Measurements from ENCODE around the gene ETFRF1. TPM values are rescaled to one million over a fixed set of nuclear protein-coding genes. Genes with fewer than 3 reads are reported as not detected.

ETFRF1 gene
- total RNA-seq, 2 donors from 2014 or later, result 21.8 to 39.1 TPM

DNA sequence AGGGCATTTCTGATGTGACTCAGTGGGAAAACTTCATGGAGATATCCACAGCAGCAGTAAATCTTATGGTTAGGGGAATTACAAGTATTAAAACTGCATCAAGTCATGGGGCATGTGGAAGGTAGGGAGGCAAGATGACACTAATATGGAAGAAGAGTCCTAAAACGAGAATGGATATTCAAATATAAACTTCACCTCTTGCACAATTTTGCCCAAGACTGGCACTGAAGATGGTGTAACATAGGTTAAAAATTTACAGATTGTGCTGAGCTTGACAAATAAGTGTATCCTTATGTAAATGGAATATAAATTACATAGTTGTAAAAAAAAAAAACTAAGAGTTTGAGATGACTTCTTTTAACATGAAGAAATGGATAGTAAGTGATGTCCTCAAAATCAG lies 12.8 kb downstream of the ETFRF1 start:
- no peaks in the 10 kb centered on the region for H3K9me3 ChIP-seq
- H3K27me3 ChIP-seq (replicated peaks; ENCODE audit: insufficient read depth), result no peaks in the 10 kb centered on the region
- no peak for DNase-seq (ENCODE audit: low spot score)
- H3K4me3 ChIP-seq, result no peak overlapping the region
- TF ChIP-seq, protein P1, sequence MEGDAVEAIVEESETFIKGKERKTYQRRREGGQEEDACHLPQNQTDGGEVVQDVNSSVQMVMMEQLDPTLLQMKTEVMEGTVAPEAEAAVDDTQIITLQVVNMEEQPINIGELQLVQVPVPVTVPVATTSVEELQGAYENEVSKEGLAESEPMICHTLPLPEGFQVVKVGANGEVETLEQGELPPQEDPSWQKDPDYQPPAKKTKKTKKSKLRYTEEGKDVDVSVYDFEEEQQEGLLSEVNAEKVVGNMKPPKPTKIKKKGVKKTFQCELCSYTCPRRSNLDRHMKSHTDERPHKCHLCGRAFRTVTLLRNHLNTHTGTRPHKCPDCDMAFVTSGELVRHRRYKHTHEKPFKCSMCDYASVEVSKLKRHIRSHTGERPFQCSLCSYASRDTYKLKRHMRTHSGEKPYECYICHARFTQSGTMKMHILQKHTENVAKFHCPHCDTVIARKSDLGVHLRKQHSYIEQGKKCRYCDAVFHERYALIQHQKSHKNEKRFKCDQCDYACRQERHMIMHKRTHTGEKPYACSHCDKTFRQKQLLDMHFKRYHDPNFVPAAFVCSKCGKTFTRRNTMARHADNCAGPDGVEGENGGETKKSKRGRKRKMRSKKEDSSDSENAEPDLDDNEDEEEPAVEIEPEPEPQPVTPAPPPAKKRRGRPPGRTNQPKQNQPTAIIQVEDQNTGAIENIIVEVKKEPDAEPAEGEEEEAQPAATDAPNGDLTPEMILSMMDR (IDR thresholded peaks at IDR 0.05), result no peak
- H3K4me1 ChIP-seq (ENCODE audit: control insufficient read depth in 1 of 2, low read depth in 2 of 2), result no peaks in the 10 kb centered on the region
- H3K36me3 ChIP-seq, result no peaks in the 10 kb centered on the region
- no peak for ATAC-seq (ENCODE audit: insufficient number of reproducible peaks, low FRiP score, low read depth)
- H3K27ac ChIP-seq, result no peak overlapping the region

DNA sequence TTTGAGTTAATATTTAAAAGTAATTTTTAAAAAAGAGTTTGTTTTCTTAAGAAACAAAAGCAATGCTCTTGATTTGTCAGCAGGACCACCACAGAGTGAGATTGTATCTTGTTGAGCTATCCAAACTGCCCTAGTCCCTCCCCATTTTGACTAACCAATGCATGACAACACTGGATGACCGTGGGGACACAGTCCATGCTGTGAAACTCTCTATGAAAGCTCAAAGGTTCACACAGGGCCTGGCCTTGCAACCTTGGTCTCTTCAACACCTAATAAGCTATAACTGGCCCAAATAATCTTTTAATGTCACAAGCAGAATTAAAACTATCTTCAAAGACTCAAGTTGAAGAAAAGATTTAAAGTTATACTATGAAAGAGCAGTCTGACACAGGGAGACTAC lies 13.5 kb downstream of the ETFRF1 start:
- Histone ChIP-seq H3K4me1 (ENCODE audit: control insufficient read depth in 1 of 2, low read depth in 2 of 2) (no peaks in the 10 kb centered on the region), H3K27ac (no peak overlapping the region), H3K36me3 (no peaks in the 10 kb centered on the region), H3K9me3 (no peaks in the 10 kb centered on the region), H3K4me3 (no peak overlapping the region), H3K27me3 (replicated peaks; ENCODE audit: insufficient read depth) (no peaks in the 10 kb centered on the region)
- ATAC-seq (ENCODE audit: insufficient number of reproducible peaks, low FRiP score, low read depth), result no peak
- TF ChIP-seq, protein P1 (IDR thresholded peaks at IDR 0.05), result no peak
- DNase-seq (ENCODE audit: low spot score), result no peak

DNA sequence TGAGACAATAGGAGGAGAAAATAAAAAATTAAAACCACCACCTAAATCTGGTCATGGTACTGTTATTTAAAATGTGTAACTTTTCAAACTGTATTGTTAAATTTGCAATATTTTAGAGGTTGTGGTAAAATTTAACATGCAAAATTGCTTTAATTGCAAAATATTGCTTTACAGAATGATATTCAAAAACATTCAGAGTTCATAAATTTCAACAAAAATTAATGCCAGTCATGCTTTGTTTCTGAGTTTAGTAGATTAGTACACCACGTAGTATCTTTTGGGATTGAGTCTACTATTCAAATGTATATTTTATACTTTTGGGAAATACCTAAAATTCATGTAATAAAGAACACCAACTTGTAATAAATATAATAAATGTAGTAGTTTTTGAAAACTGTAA lies 18.3 kb downstream of the ETFRF1 start:
- ATAC-seq (ENCODE audit: insufficient number of reproducible peaks, low FRiP score, low read depth), result no peak
- Histone ChIP-seq H3K4me1 (ENCODE audit: control insufficient read depth in 1 of 2, low read depth in 2 of 2) (no peaks in the 10 kb centered on the region), H3K9me3 (no peaks in the 10 kb centered on the region), H3K36me3 (no peaks in the 10 kb centered on the region), H3K27ac (no peak overlapping the region), H3K27me3 (replicated peaks; ENCODE audit: insufficient read depth) (no peaks in the 10 kb centered on the region), H3K4me3 (no peak overlapping the region)
- no peak for DNase-seq (ENCODE audit: low spot score)
- TF ChIP-seq, protein P1 (IDR thresholded peaks at IDR 0.05), result no peak

DNA sequence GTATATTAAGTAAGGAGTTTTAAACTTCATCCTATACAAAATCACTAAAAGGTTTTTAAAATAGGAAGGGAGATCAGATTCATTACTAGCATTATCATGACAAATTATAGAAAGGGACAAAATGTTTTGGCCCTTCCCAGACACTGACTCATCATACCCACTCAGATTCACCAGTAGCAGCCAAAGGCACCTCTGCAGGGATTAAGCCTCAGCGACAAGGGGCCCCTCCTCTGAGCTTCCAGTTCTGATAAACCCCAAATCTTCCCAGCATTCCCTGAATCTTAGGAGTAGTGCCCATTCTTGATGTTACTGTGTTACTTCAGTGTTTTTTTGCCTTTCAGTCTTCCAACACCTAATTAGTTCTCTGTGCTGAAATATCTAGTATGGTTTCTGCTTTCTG lies 41.2 kb downstream of the ETFRF1 start:
- Histone ChIP-seq H3K27ac (no peak overlapping the region), H3K4me3 (no peak overlapping the region), H3K36me3 (no peaks in the 10 kb centered on the region), H3K4me1 (ENCODE audit: control insufficient read depth in 1 of 2, low read depth in 2 of 2) (peaks cover 0 to 4% of the 10 kb centered on the region in 2 donors), H3K27me3 (replicated peaks; ENCODE audit: insufficient read depth) (no peaks in the 10 kb centered on the region), H3K9me3 (no peaks in the 10 kb centered on the region)
- DNase-seq (ENCODE audit: low spot score) (no peak), ATAC-seq (ENCODE audit: insufficient number of reproducible peaks, low FRiP score, low read depth) (no peak)
- TF ChIP-seq, protein P1 (IDR thresholded peaks at IDR 0.05), result no peak

DNA sequence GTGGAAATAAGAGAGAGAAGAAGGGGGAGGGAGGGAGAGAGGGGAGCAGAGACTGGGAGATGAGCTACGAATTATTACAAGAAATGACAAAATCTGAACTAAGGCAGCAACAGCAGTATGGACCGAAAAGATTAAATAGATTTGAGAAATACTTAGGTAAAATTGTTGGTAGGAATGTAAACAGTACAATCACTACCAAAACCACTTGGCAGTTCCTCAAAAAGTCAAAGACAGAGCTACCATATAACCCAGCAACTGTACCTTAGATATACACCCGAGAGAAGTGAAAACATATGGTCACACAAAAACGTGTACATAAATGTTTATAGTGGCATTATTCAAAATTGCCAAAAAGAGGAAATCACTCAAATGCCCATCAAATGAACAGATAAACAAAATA lies 41.6 kb downstream of the ETFRF1 start:
- Histone ChIP-seq H3K9me3 (no peaks in the 10 kb centered on the region), H3K4me3 (no peak overlapping the region), H3K4me1 (ENCODE audit: control insufficient read depth in 1 of 2, low read depth in 2 of 2) (peaks cover 0 to 4% of the 10 kb centered on the region in 2 donors), H3K27me3 (replicated peaks; ENCODE audit: insufficient read depth) (no peaks in the 10 kb centered on the region), H3K27ac (no peak overlapping the region), H3K36me3 (no peaks in the 10 kb centered on the region)
- ATAC-seq (ENCODE audit: insufficient number of reproducible peaks, low FRiP score, low read depth), result no peak
- TF ChIP-seq, protein P1 (IDR thresholded peaks at IDR 0.05), result no peak
- DNase-seq (ENCODE audit: low spot score), result no peak

Measured in thoracic aorta (tissue), 2 donors.